ENCODE results near the gene FHIT.

GRCh38 chr3:60952055-60952454, 299.2 kb downstream of the FHIT start:
- TF ChIP-seq CTCF (conservative IDR thresholded peaks at IDR 0.05; ENCODE audit: low read depth, low read length): no peak
- no peak for TF ChIP-seq POLR2A (IDR thresholded peaks at IDR 0.05; ENCODE audit: low read depth, low read length)
- no peak for TF ChIP-seq CEBPB (IDR thresholded peaks at IDR 0.05; ENCODE audit: low read depth, low read length)
- no peak for TF ChIP-seq MXI1 (IDR thresholded peaks at IDR 0.05; ENCODE audit: borderline replicate concordance, low read depth, low read length)
- no peak for TF ChIP-seq RAD21 (IDR thresholded peaks at IDR 0.05; ENCODE audit: low read length)
- TF ChIP-seq ELK1 (IDR thresholded peaks at IDR 0.05; ENCODE audit: borderline replicate concordance, low read depth, low read length): no peak
- no peak for TF ChIP-seq FOS (IDR thresholded peaks at IDR 0.05; ENCODE audit: low read depth, low read length)
- no peak for TF ChIP-seq RFX5 (IDR thresholded peaks at IDR 0.05; ENCODE audit: low read depth, low read length)
